ENCODE measurements around the gene RHOBTB3.

RHOBTB3 gene

GRCh38 chr5:95794070-95794516 is 63.0 kb downstream of the RHOBTB3 start:
- H3K27ac ChIP-seq = no peak overlapping the region
- no peaks in the 10 kb centered on the region for H3K27me3 ChIP-seq (ENCODE audit: insufficient read depth, low read depth, severe bottlenecking)
- TF ChIP-seq CTCF (IDR thresholded peaks at IDR 0.05; ENCODE audit: low read depth, low read length) = no peak
- H3K9me3 ChIP-seq (ENCODE audit: severe bottlenecking) = no peaks in the 10 kb centered on the region
- H3K4me3 ChIP-seq (ENCODE audit: low read depth, low read length) = no peak overlapping the region
- H3K36me3 ChIP-seq = peaks cover 8% of the 10 kb centered on the region
- DNase-seq = no peak

GRCh38 chr5:95797301-95797700 is 66.2 kb downstream of the RHOBTB3 start:
- DNase-seq = no peak
- Histone ChIP-seq H3K27ac (no peak overlapping the region), H3K36me3 (peaks cover 5% of the 10 kb centered on the region), H3K9me3 (ENCODE audit: severe bottlenecking) (no peaks in the 10 kb centered on the region), H3K27me3 (ENCODE audit: insufficient read depth, low read depth, severe bottlenecking) (no peaks in the 10 kb centered on the region), H3K4me3 (ENCODE audit: low read depth, low read length) (no peak overlapping the region)
- TF ChIP-seq CTCF (IDR thresholded peaks at IDR 0.05; ENCODE audit: low read depth, low read length) = no peak

GRCh38 chr5:95798048-95798447 is 66.9 kb downstream of the RHOBTB3 start:
- no peak overlapping the region for H3K4me3 ChIP-seq (ENCODE audit: low read depth, low read length)
- no peak for TF ChIP-seq CTCF (IDR thresholded peaks at IDR 0.05; ENCODE audit: low read depth, low read length)
- no peak overlapping the region for H3K27ac ChIP-seq
- DNase-seq = no peak
- no peaks in the 10 kb centered on the region for H3K27me3 ChIP-seq (ENCODE audit: insufficient read depth, low read depth, severe bottlenecking)
- H3K36me3 ChIP-seq = peaks cover 2% of the 10 kb centered on the region
- H3K9me3 ChIP-seq (ENCODE audit: severe bottlenecking) = no peaks in the 10 kb centered on the region

GRCh38 chr5:95798545-95798944 is 67.4 kb downstream of the RHOBTB3 start:
- Histone ChIP-seq H3K27me3 (ENCODE audit: insufficient read depth, low read depth, severe bottlenecking) (no peaks in the 10 kb centered on the region), H3K9me3 (ENCODE audit: severe bottlenecking) (no peaks in the 10 kb centered on the region), H3K36me3 (no peaks in the 10 kb centered on the region), H3K27ac (no peak overlapping the region), H3K4me3 (ENCODE audit: low read depth, low read length) (no peak overlapping the region)
- no peak for TF ChIP-seq CTCF (IDR thresholded peaks at IDR 0.05; ENCODE audit: low read depth, low read length)
- no peak for DNase-seq

- H3K27me3 ChIP-seq (ENCODE audit: insufficient read depth, low read depth, severe bottlenecking) = no peaks in the 10 kb centered on the region
- H3K27ac ChIP-seq = no peak overlapping the region
- TF ChIP-seq CTCF (IDR thresholded peaks at IDR 0.05; ENCODE audit: low read depth, low read length) = no peak
- DNase-seq = no peak
- no peak overlapping the region for H3K4me3 ChIP-seq (ENCODE audit: low read depth, low read length)
- H3K36me3 ChIP-seq = no peaks in the 10 kb centered on the region
- no peaks in the 10 kb centered on the region for H3K9me3 ChIP-seq (ENCODE audit: severe bottlenecking)
These were observed 68.2 kb downstream of the RHOBTB3 start for GRCh38 chr5:95799191-95799835.

GRCh38 chr5:95800553-95800952 is 69.4 kb downstream of the RHOBTB3 start:
- no peak for TF ChIP-seq CTCF (IDR thresholded peaks at IDR 0.05; ENCODE audit: low read depth, low read length)
- H3K9me3 ChIP-seq (ENCODE audit: severe bottlenecking) = no peaks in the 10 kb centered on the region
- no peak overlapping the region for H3K27ac ChIP-seq
- H3K36me3 ChIP-seq = no peaks in the 10 kb centered on the region
- no peaks in the 10 kb centered on the region for H3K27me3 ChIP-seq (ENCODE audit: insufficient read depth, low read depth, severe bottlenecking)
- no peak overlapping the region for H3K4me3 ChIP-seq (ENCODE audit: low read depth, low read length)
- no peak for DNase-seq

All from WERI-Rb-1 (cell line).